ENCODE measurements around the gene DENND6B.

Gene DENND6B

GRCh38 chr22:50282361-50283155 lies 44.3 kb downstream of the DENND6B start:
- no peak for TF ChIP-seq CTCF (IDR thresholded peaks at IDR 0.05)
- H3K4me3 ChIP-seq, result no peak overlapping the region
- DNase-seq (ENCODE audit: low spot score), result no peak
- H3K27ac ChIP-seq, result peak overlapping the region in 1 of 2 donors; percentile 45

- H3K4me3 ChIP-seq, result no peak overlapping the region
- H3K27ac ChIP-seq, result peak overlapping the region in 1 of 2 donors; percentile 45
- TF ChIP-seq CTCF (IDR thresholded peaks at IDR 0.05), result no peak
- no peak for DNase-seq (ENCODE audit: low spot score)
These were observed 44.9 kb downstream of the DENND6B start for GRCh38 chr22:50281957-50282356.

- no peak overlapping the region for H3K4me3 ChIP-seq
- no peak for DNase-seq (ENCODE audit: low spot score)
- TF ChIP-seq CTCF (IDR thresholded peaks at IDR 0.05), result no peak
- H3K27ac ChIP-seq, result no peak overlapping the region
These were observed 45.4 kb downstream of the DENND6B start for GRCh38 chr22:50281384-50281760.

GRCh38 chr22:50280708-50281383 lies 46.0 kb downstream of the DENND6B start:
- TF ChIP-seq CTCF (IDR thresholded peaks at IDR 0.05), result no peak
- Histone ChIP-seq H3K27ac (no peak overlapping the region), H3K4me3 (no peak overlapping the region)
- DNase-seq (ENCODE audit: low spot score), result no peak

- H3K27ac ChIP-seq, result no peak overlapping the region
- H3K4me3 ChIP-seq, result no peak overlapping the region
- no peak for TF ChIP-seq CTCF (IDR thresholded peaks at IDR 0.05)
- DNase-seq (ENCODE audit: low spot score), result no peak
These were observed 46.6 kb downstream of the DENND6B start for GRCh38 chr22:50280022-50280707.

GRCh38 chr22:50278956-50279619 lies 47.7 kb downstream of the DENND6B start:
- H3K4me3 ChIP-seq, result no peak overlapping the region
- no peak for DNase-seq (ENCODE audit: low spot score)
- no peak overlapping the region for H3K27ac ChIP-seq
- TF ChIP-seq CTCF (IDR thresholded peaks at IDR 0.05), result no peak
